Heart left ventricle (tissue), 13 donors: ENCODE results near the gene HAO2.

Experiments
- CTCF ChIP-seq, 12 donors: fragments of 200-600 bp; sonication (generic) in 4 of 12; IDR thresholded peaks; one replicate each; pipeline versions ENCODE4 v1.5.0 to v1.8.0; 2018 to 2022; ENCODE audit warnings: antibody characterized with exemption in 12 of 12, mild to moderate bottlenecking in 5 of 12
- POLR2A ChIP-seq, 2 donors: fragments of 450-650 bp; IDR thresholded peaks; one replicate each; pipeline ENCODE4 v1.6.1; 2017; ENCODE audit warnings: antibody characterized with exemption in 2 of 2, mild to moderate bottlenecking in 2 of 2, moderate library complexity in 2 of 2
- donor health status: ischemic (EF 13 %, LVEDD 7.1; RV severe dilation, severe dysfunction).
- donor health status: DM: no; HTN: yes; CAD: no.
- donor health status: DM: no; HTN: no; CAD: no.
- donor health status: ischemic (EF 25% LVEDD 6.9; RV normal size, moderate dysfunction).
- donor health status: ischemic (EF 25% LVEDD 5.7; RV mildly dilated, moderate dysfunction).
- donor health status: ischemic (EF 35%, LVEDD 5.7; RV mildly dilated, moderate dysfunction).
- donor health status: nonischemic (EF 11% LVEDD 7.7; RV severe dilation, severe dysfunction).
- donor health status: DM: yes; HTN: yes; CAD: no.
- donor health status: PGD.
- donor health status: ischemic (EF 29% LVEDD 5.4; RV normal size, mild dysfunction).
- donor health status: nonischemic (EF 23%, LVEDD 6.1; RV moderate dilation, normal function).

- no peak for TF ChIP-seq CTCF (IDR thresholded peaks at IDR 0.05)
- TF ChIP-seq POLR2A (IDR thresholded peaks at IDR 0.05): no peak
Observed at GRCh38 chr1:119430486-119430885, 61.9 kb downstream of the HAO2 start.
